LNCaP clone FGC (cell line): Measurements from ENCODE around the gene NDUFAF7.
"Not testable (repeated sequence)": the region's sequence is repeated elsewhere in the genome, so short reads cannot be mapped to it uniquely, and the experiment has no call there.

ENCODE experiments used
- DNase-seq: peaks from one replicate; pipeline ENCODE4 v3.0.0-alpha.2; 2011; ENCODE audit warnings: low read depth
- H3K4me3 ChIP-seq: 2 replicates; pipeline ENCODE4 v1.5.1; 2011; ENCODE audit warnings: mild to moderate bottlenecking, low read depth, low read length, control low read depth
- CTCF ChIP-seq: IDR thresholded peaks from 2 replicates; pipeline ENCODE4 v1.5.1; 2012; ENCODE audit warnings: mild to moderate bottlenecking; ENCODE audit not compliant: control insufficient read depth, insufficient read depth; ENCODE audit errors: extremely low read depth

The NDUFAF7 gene

GRCh38 chr2:37203708-37204107 is 27.8 kb upstream of the NDUFAF7 start:
- H3K4me3 ChIP-seq: no peak overlapping the region
- no peak for TF ChIP-seq CTCF
- DNase-seq: no peak

GRCh38 chr2:37205071-37205661 is 26.3 kb upstream of the NDUFAF7 start:
- not testable (repeated sequence) for H3K4me3 ChIP-seq, DNase-seq

GRCh38 chr2:37205689-37206341 is 25.6 kb upstream of the NDUFAF7 start:
- no peak for TF ChIP-seq CTCF
- no peak for DNase-seq
- H3K4me3 ChIP-seq: no peak overlapping the region

- H3K4me3 ChIP-seq, DNase-seq: not testable (repeated sequence)
Observed at GRCh38 chr2:37206760-37207159, 24.7 kb upstream of the NDUFAF7 start.

GRCh38 chr2:37211212-37211611 is 20.2 kb upstream of the NDUFAF7 start:
- TF ChIP-seq CTCF: no peak
- no peak overlapping the region for H3K4me3 ChIP-seq
- no peak for DNase-seq

GRCh38 chr2:37211939-37212338 is 19.5 kb upstream of the NDUFAF7 start:
- DNase-seq: no peak
- no peak overlapping the region for H3K4me3 ChIP-seq
- no peak for TF ChIP-seq CTCF

GRCh38 chr2:37215250-37215649 is 16.2 kb upstream of the NDUFAF7 start:
- TF ChIP-seq CTCF: no peak
- no peak for DNase-seq
- H3K4me3 ChIP-seq: no peak overlapping the region

GRCh38 chr2:37219046-37219445 is 12.4 kb upstream of the NDUFAF7 start:
- no peak overlapping the region for H3K4me3 ChIP-seq
- DNase-seq: no peak
- no peak for TF ChIP-seq CTCF
